ENCODE data around the gene RGS21.

RGS21 gene

DNA sequence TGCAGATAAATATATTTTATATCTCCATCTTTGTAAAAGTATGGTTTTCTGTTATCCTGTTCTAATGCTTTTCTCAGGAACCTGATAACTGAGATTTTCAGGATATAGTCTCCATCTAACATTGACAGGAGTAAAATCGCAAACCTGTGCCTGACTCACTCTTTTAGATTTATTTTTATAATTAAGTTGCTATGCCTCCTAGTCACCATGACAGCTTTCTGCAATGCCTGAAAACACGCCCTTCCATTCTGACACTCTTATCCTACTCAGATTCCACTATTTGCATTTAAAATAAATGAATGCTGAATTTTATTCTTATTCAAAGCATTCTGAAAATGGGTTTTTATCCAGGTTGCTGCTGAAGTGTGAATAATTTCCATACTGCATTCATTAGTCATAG, 62.8 kb downstream of the RGS21 start:
- no peak for DNase-seq

DNA sequence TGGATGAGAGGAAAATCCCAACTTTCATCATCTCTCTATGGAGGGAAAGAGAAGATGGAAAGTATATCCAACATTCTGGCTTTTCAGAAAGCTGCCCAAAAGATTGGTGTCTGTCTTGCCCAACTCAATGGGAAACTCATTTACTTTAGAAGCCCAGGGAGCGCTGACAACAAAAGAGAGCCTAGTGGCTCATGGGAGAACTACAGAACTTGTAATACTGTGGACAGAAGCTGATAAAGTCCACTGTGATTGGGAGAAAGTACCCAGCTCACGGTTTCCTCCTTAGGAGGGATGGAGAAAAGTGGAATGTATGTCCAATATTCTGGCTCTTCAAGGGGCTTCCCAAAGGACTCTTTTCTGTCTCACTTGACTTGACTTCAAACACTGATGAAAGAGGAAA, 66.0 kb downstream of the RGS21 start:
- no peak for DNase-seq

DNA sequence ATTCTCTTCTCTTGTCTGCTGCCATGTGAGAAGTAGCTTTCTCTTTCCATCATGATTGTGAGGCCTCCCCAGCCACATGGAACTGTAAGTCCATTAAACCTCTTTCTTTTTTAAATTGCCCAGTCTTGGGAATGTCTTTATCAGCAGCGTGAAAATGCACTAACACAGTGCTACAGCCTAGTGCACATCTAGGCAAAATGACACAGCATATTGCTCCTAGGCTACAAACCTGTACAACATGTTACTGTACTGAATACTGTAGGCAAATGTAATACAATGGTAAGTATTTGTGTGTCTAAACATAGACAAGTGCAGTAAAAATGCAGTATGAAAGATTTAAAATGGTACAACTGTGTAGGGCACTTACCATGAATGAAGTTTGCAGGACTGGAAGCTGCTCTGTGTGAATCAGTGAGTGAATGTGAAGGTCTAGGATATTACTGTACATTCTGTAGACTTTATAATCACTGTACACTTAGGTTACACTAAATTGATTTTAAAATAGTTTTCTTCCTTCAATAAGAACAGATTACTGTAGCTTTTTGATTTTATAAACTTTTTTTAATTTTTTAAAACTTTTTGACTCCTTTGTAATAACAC, 69.4 kb downstream of the RGS21 start:
- DNase-seq = no peak

DNA sequence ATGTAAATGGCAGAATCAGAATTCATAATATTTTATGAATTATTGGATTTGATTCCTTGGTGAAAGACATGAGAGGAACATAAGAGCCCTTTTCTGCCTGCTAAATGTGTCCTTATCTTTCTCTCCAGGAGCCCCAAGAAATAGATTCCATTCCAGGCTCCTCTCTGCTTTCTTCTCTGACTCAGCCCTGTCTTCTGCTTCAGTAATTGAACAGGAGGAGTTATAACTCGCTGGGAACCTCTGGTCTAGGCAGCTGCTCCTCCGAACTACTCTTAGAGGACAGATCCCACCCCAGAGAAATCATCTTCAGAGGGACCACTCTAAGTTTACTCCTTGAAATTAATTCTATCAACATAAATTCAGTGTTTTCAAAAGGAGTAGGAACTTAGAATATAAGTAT, 78.4 kb downstream of the RGS21 start:
- DNase-seq = no peak

DNA sequence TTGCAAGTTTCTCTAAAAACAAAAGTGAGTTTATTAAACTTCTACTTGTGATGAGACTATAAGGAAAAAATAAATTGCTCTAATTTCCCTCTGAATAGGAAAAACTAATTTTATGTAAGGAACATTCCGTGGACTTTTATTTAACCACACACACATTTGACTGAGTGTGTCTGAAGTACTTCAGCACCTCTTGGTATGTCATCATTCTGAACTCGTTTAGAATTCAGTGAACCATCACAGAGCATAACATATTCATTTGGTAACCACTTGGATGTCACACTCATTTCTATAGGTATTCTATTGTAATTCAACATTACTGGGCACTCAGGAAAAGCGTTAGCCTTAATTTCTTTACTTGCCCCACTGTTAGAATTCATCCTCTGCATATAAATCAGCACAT, 79.1 kb downstream of the RGS21 start:
- no peak for DNase-seq

DNA sequence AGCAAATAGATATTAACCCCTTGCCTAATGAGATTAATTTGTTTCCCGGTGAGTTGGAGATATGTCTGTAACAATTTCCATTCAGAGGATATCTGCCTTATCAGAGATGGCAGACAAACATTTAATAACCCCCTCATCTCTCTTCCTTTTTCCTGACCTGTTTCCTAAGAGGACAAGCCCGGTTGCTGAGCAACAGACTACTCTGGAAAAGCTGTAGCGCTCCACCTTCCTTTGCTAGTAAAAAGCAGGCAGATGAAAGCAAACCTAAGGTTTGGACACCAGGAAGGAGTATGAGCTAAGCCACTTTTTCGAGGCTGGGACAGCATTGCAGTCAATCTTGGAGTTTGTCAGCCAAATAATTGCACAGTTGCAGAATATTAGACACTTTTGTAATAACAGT, 82.4 kb downstream of the RGS21 start:
- no peak for DNase-seq

DNA sequence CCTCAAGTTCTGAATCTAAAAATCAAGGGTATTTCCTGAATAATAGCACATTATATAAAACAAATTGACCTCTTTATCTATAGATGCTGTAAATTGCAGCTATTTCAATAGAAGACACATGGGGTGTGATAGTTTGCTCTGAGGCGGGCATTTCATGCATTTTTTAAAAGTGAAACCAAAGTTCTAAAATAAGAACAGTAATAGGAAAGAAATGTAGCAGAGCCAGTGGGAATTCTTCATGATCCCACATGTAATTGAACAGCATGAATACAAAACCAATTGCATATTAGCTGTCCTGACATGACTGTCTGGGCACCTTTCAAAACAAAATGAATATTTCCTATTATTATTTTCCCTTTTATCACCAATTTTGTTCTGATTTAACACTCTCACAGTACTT, 85.0 kb downstream of the RGS21 start:
- DNase-seq = no peak

DNA sequence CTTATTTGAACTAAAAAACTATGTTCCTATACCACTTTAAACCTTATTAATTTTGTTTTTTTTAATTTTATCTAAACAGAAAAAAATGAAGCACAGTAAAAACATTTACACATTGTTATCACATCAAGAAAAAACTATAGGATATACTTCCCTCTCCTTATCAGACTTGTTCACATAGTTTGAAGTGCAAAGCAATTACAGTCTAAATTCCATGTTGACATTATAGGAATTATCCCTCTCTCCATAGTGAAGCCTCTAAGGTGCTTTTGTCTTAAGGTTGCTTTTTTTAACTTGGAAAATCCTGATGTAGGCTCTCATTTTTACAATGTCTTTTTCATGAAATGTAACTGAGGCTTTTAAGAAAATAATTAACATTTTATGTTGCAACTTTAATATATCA, 85.8 kb downstream of the RGS21 start:
- no peak for DNase-seq

DNA sequence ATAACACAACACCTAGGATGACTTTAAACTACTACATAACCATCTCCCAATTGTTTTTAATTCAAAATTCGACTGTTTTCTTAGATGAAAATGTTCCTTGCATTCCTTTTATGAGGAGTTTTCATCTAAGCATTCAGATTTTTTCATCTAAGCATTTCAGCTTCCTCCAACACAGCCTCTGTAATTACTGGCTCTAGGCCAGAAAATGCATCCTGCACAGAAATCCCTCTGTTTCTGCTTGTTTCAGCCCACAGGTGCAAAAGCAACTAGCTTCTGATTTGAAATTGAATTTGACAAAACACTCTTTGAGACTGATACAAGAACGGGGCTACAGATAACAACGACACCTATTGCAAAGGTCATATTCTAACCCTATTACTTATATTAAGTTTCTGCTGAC, 90.4 kb downstream of the RGS21 start:
- DNase-seq = no peak

Data from activated CD4-positive, CD25-positive, alpha-beta regulatory T cell (primary cell).